Central memory CD8-positive, alpha-beta T cell (primary cell): ENCODE measurements around the gene CASK.
"Not testable (repeated sequence)": the region's sequence is repeated elsewhere in the genome, so short reads cannot be mapped to it uniquely, and the experiment has no call there.

Experiments
- ATAC-seq: fragments of 150-1000 bp; cut with Tn5 transposase; replicated peaks from 2 replicates; pipeline ENCODE4 v1.10.0; 2022; ENCODE audit warnings: mild to moderate bottlenecking, moderate FRiP score, moderate number of reproducible peaks; ENCODE audit not compliant: poor library complexity, severe bottlenecking; ENCODE audit errors: extremely low read depth
- DNase-seq, 2 donors: peaks; one replicate each; pipeline ENCODE4 v3.0.0; 2021; ENCODE audit warnings: low spot score in 2 of 2
- H3K27ac Mint-ChIP-seq: one replicate; pipeline ENCODE4 v1.8.0; 2022; ENCODE audit warnings: low read depth, mild to moderate bottlenecking, moderate library complexity, mixed read lengths
- H3K27me3 Mint-ChIP-seq: one replicate; pipeline ENCODE4 v1.8.0; 2022; ENCODE audit warnings: mixed read lengths
- H3K36me3 Mint-ChIP-seq: one replicate; pipeline ENCODE4 v1.8.0; 2022; ENCODE audit warnings: mild to moderate bottlenecking, moderate library complexity, mixed read lengths; ENCODE audit not compliant: insufficient read depth
- H3K4me1 Mint-ChIP-seq: one replicate; pipeline ENCODE4 v1.8.0; 2022; ENCODE audit warnings: mixed read lengths
- H3K4me3 Mint-ChIP-seq: one replicate; pipeline ENCODE4 v1.8.0; 2022; ENCODE audit warnings: mild to moderate bottlenecking, moderate library complexity, mixed read lengths
- H3K9me3 Mint-ChIP-seq: one replicate; pipeline ENCODE4 v1.8.0; 2022; ENCODE audit warnings: mixed read lengths

CASK gene

DNA sequence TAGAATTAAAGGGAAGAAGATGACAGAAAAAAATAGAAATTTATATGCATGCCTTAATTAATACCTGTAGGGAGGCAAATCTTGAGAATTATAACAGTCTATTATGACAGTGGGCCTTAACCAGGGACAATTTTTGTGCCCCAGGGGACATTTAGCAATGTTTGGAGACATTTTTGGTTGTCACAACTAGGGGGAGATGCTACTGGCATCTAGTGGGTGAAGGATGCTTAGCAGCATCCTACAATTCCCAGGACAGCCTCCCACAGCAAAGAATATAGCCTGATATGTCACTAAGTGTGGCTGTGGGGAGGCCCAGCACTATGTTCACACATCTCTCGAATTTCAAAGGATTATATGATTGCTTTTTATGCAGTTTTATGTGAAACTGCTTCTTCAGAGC is 188.8 kb downstream of the CASK start:
- H3K36me3 Mint-ChIP-seq: peaks cover 11% of the 10 kb centered on the region
- H3K4me3 Mint-ChIP-seq: no peak overlapping the region
- peak overlapping the region; percentile 90 for H3K27ac Mint-ChIP-seq
- DNase-seq: no peak
- H3K9me3 Mint-ChIP-seq: no peaks in the 10 kb centered on the region
- peak; percentile 37 for ATAC-seq
- H3K4me1 Mint-ChIP-seq: peaks cover 20% of the 10 kb centered on the region
- no peaks in the 10 kb centered on the region for H3K27me3 Mint-ChIP-seq

DNA sequence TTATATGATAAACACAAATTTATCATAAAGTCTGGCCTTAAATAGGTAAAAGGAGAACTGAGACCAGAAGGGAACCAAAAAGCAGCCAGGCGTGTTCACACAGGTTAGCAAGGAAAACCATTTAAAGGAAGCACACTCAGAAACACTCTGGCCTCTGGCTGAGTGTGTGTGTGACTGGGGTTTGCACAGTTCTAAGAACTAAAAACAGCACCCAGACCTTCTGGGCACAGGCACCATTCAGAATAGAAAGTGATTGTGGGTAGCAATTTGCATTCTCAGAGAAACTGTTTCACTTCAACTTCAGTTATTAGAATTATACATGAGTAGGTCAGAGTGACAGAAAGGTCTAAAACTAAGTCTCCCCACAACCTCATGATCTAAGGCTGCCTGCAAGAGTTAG is 189.4 kb downstream of the CASK start:
- H3K27ac Mint-ChIP-seq: peak overlapping the region; percentile 90

DNA sequence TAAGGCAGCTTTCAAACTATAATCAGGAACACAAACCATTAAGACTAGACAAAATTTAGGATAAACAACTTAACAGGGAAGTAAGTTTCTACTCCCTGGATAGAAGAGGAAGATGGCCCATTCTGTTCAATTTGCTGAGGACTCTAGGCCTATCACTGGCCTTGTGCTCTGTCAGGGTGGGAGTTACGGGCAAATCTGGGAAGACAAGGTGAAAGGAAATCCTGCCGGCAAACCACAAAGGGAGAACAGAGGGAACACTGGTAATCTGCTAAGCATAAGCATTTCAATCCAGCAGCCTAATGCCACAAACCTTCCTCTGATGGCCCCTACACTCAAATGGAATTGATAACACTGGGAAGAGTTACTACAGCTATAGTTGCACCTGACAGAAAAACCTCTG is 191.1 kb downstream of the CASK start:
- Mint-ChIP-seq H3K9me3 (no peaks in the 10 kb centered on the region), H3K27ac (no peak overlapping the region), H3K36me3 (peaks cover 10% of the 10 kb centered on the region), H3K4me3 (no peak overlapping the region), H3K4me1 (peaks cover 19% of the 10 kb centered on the region), H3K27me3 (no peaks in the 10 kb centered on the region)
- ATAC-seq: no peak
- no peak for DNase-seq

More for the DNA sequence above, 189.4 kb downstream of the CASK start:
- H3K36me3 Mint-ChIP-seq: peaks cover 11% of the 10 kb centered on the region
- no peak overlapping the region for H3K4me3 Mint-ChIP-seq
- H3K4me1 Mint-ChIP-seq: peaks cover 20% of the 10 kb centered on the region
- H3K27me3 Mint-ChIP-seq: no peaks in the 10 kb centered on the region
- H3K9me3 Mint-ChIP-seq: no peaks in the 10 kb centered on the region
- ATAC-seq: peak; percentile 48
- no peak for DNase-seq

DNA sequence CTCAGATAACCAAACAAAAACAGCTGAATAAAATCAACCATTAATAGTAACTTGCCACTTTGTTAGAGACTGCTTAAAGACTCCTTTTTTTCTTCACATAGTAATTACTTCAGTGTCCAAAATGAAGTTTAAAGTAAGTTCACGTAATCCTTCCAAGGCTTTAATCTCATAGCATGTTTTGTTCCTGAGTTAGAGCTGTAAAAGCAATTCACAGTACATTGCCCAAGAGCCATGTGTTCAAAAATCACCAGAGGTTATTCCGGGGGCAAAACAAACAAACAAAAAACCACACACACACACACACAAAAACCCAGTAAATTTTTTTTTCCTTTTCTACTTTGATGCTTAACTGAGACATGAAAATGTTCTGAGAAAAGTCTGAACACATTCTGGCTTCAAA is 193.3 kb downstream of the CASK start:
- Mint-ChIP-seq H3K27ac (no peak overlapping the region), H3K4me3 (no peak overlapping the region), H3K36me3 (peaks cover 7% of the 10 kb centered on the region), H3K27me3 (no peaks in the 10 kb centered on the region), H3K9me3 (no peaks in the 10 kb centered on the region), H3K4me1 (peaks cover 7% of the 10 kb centered on the region)
- DNase-seq (no peak), ATAC-seq (no peak)

DNA sequence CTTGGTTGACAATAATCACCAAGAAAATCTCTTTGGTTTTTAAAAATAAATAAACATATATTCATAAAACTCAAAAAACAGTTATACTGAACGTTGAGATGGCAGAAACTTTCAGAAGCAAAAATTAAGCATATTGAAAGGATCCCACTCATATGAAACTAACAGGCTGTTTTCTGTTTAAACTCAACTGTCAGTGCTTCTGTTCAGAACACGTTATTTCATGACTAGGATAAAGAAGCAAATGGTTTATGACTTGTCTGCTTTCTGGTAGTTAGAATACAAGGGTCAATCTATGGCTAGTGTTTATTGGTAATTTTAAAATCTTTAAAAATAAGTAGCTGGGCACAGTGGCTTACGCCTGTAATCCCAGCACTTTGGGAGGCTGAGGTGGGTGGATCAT is 195.2 kb downstream of the CASK start:
- H3K27me3 Mint-ChIP-seq: no peaks in the 10 kb centered on the region
- H3K4me3 Mint-ChIP-seq: no peak overlapping the region
- no peaks in the 10 kb centered on the region for H3K9me3 Mint-ChIP-seq
- no peaks in the 10 kb centered on the region for H3K4me1 Mint-ChIP-seq
- H3K36me3 Mint-ChIP-seq: peaks cover 7% of the 10 kb centered on the region
- DNase-seq: no peak
- H3K27ac Mint-ChIP-seq: no peak overlapping the region
- ATAC-seq: no peak

DNA sequence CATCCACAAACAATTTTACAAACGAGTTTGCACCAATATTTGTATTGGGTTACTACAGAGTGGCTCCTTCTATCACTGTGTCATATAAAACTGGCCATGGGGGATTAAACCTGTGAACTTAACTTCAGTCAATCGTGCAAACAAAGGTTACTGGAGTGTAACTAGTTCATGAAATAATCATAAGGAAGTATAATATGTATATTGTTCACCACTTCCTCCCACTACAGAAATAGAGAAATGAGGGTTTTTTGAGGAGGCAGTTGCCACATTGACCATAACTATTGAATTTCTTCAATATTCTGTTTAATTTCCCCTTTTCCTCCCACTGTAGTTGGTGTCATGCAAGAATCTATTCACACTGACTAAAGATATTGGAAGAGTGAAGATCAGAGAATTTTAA is 199.5 kb downstream of the CASK start, which contains the start of gene GPR82:
Gene GPR82, plus strand, starts transcription at position 356 of the 400 bp plus-strand sequence. CDS start 2,846 bp downstream, outside the sequence.
- Mint-ChIP-seq H3K4me1 (peaks cover 30% of the 10 kb centered on the region), H3K9me3 (no peaks in the 10 kb centered on the region), H3K27me3 (no peaks in the 10 kb centered on the region), H3K36me3 (peaks cover 6% of the 10 kb centered on the region), H3K4me3 (no peak within 1 kb of the TSS), H3K27ac (no peak within 1 kb of the TSS)
- ATAC-seq (peak; percentile 18), DNase-seq (no peak)

DNA sequence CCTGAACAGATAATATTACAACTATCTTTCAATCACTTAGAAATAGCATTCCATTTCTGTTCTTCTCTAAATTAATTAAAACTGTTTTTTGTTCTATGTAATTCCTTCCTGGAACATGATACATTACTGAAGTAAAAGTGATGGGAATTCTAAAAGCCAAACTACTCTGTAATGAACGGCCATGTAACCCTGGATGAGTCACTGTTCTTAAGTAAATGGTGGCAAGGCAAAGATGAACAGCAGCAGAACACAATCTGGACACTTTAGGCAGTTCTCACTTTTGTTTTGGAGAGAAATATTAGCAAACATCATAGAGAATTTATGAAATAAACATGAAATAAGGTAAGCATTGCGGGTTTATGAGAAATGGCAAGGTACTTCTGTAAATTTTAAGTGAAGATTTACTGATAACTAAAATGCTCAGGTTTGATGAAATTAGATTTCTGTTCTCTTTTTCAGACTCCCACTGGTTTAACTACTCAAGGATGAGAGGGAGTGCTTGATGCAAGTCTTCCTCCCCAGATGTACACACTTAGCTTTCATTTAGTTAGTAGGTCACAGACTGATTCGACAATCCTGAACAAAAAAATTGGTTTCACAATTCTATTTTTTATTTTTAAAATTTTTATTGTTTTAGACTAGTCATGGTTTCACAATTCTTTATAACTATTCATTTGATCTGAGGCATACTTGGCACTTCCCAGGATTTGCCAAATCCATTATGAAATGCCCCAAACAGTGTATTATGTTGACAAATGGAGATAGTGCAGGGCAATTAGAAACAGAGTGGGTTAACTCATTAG is 200.3 kb downstream of the CASK start:
- Mint-ChIP-seq H3K9me3 (no peaks in the 10 kb centered on the region), H3K27me3 (no peaks in the 10 kb centered on the region), H3K27ac (peak overlapping the region; percentile 52), H3K36me3 (peaks cover 6% of the 10 kb centered on the region), H3K4me3 (no peak overlapping the region), H3K4me1 (peaks cover 30% of the 10 kb centered on the region)
- ATAC-seq (no peak), DNase-seq (no peak)

DNA sequence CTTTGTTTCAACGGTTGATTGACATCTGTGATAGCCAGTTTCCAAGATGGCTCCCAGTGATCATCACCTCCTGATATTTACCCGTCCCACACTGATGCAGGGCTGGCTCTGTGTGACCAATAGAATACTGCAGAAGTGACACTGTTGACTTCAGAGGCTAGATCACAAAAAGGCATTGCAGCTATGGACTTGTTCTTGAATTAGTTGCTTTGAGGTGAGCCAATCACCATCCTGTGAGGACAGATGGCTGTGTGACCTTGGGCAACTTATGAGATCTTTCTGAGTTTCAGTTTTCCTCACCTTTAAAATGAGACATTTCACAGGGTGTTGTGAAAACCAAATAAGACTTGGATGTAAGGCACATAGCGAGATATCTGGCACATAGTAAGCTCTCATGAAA is 201.1 kb downstream of the CASK start:
- peak overlapping the region; percentile 52 for H3K27ac Mint-ChIP-seq
- no peak for ATAC-seq
- peaks cover 7% of the 10 kb centered on the region for H3K36me3 Mint-ChIP-seq
- peaks cover 30% of the 10 kb centered on the region for H3K4me1 Mint-ChIP-seq
- H3K27me3 Mint-ChIP-seq: no peaks in the 10 kb centered on the region
- no peak for DNase-seq
- no peak overlapping the region for H3K4me3 Mint-ChIP-seq
- no peaks in the 10 kb centered on the region for H3K9me3 Mint-ChIP-seq

DNA sequence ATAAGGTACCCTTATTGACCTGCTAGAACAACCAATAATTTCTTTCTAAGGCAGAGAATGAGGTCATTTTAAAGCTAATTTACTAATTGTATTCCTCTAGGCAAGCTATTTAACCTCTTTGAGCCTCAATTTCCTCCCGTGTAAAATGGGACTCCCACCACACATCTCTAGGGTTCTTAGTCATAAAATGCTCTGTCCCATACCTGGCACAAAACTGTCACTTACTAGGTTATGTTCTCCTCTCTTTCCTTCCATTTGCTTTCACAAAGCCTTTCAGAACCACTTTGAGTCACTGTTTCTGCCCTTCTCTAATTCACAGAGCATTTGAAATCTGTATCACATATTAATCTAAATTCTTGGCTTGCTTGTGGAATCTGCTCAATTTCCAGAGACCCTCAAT is 201.8 kb downstream of the CASK start:
- no peaks in the 10 kb centered on the region for H3K27me3 Mint-ChIP-seq
- H3K9me3 Mint-ChIP-seq: no peaks in the 10 kb centered on the region
- no peak overlapping the region for H3K27ac Mint-ChIP-seq
- ATAC-seq (no peak), DNase-seq (no peak)
- H3K4me3 Mint-ChIP-seq: no peak overlapping the region
- H3K36me3 Mint-ChIP-seq: peaks cover 8% of the 10 kb centered on the region
- peaks cover 30% of the 10 kb centered on the region for H3K4me1 Mint-ChIP-seq

DNA sequence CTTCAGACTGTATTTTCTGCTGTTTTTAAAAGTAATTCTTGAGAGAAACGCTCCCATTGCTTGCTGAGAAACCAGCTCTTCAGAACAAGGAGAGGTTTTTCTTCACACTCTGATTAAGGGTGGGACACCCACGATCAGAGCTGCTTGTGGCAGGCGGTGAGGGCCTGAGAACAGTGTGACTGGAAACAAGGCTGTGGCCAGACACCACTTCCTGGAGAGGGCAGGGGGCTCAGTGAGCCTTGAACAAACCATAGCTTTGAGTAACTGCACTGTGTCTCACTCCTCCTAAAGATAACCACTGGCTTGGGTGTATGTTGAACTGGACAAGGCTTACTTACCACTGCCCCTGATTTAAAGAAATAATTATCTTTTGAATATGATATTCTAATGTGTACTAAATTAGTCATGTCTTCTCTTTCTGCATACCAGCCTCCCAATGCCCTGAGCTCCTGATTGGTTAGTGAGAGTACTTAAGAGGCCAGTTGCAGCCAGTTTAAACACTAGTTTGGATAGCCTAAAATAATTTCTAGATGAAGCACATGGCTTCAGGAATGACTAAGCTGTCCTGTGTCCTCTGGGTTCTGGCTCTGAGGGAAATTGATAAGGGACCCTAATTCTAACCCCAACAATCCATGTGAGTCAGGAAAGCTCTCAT is 203.1 kb downstream of the CASK start:
- Mint-ChIP-seq H3K4me1 (peaks cover 30% of the 10 kb centered on the region), H3K27ac (peak overlapping the region; percentile 41)

DNA sequence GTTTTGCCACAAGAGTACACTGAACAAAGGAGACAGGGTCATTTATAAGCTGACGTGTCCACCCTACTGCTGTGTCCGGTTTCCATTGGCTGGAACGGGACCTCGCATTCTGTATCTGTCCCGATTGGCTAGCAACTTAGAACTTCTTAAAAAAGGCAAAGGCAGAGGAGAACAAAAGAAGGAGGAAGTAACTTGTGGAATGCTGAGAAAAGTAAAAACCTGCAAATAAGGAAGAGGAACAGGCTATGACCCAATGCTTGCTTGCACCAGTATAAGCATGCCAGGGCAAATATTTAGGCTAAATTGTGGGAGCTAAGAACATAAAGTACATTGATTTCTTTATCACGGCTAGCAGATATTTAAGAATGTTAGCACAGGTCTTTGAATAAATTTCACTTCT is 203.7 kb downstream of the CASK start:
- H3K27me3 Mint-ChIP-seq, ATAC-seq, H3K4me3 Mint-ChIP-seq, DNase-seq, H3K9me3 Mint-ChIP-seq: not testable (repeated sequence)
- Mint-ChIP-seq H3K4me1 (peaks cover 30% of the 10 kb centered on the region), H3K36me3 (peaks cover 13% of the 10 kb centered on the region), H3K27ac (peak overlapping the region; percentile 41)

More for the DNA sequence above, 203.1 kb downstream of the CASK start:
- DNase-seq: peak in 1 of 2 donors; percentile 54
- Mint-ChIP-seq H3K27me3 (no peaks in the 10 kb centered on the region), H3K4me3 (peak overlapping the region; percentile 28), H3K36me3 (peaks cover 13% of the 10 kb centered on the region), H3K9me3 (no peaks in the 10 kb centered on the region)
- ATAC-seq: peak; percentile 96

DNA sequence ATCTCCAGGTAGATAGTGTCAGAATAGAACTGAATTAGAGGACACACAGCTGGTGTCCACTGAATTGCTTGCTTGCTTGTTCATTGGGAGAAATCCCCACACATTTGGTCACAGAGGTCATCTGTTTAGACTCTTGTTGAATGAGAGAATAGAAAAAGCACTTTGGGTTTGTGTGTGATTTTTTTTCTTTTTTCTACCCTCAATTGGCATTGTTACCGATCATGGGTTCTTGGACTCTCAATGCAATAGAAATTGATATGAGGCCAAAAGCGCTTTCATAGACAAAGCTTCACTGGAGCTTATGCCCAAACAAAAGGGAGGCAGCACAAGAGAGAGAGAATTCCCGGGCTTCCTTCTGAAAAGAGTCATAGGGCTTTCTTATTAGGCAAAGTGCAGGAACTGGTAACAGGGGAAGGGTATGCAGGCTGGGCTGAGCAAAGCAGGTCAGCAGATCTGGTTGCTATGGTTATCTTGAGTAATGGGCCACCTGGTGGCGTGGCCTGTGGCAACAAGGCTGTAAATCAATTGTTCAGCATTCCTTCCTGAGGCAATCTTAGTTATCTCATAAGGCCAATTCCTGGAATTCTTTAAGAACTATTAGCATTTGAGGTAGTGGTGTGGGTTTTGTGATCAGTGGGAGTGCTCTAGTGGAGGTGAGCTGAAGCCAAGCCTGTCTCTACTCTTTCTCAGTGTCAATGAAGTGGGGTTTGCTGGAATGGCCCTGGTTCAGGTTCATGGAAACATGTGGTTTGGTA is 204.7 kb downstream of the CASK start:
- Mint-ChIP-seq H3K27ac (no peak overlapping the region), H3K4me1 (peaks cover 35% of the 10 kb centered on the region), H3K27me3 (no peaks in the 10 kb centered on the region)

More for the DNA sequence above, 204.7 kb downstream of the CASK start:
- H3K36me3 Mint-ChIP-seq: peaks cover 12% of the 10 kb centered on the region
- no peaks in the 10 kb centered on the region for H3K9me3 Mint-ChIP-seq
- DNase-seq: no peak
- H3K4me3 Mint-ChIP-seq: peak overlapping the region; percentile 25
- ATAC-seq: no peak
